Measurements from ENCODE around the gene FAM210B. TPM values are rescaled to one million over a fixed set of nuclear protein-coding genes. Genes with fewer than 3 reads are reported as not detected.
A peak's percentile ranks its signal among the peaks of the same experiment; 100 is the strongest.

FAM210B gene
- total RNA-seq, 1 experiment from 2014 or later: 37.9 TPM

GRCh38 chr20:56358070-56358469 is 704 bp upstream of the FAM210B start:
- Histone ChIP-seq H3K27me3 (ENCODE audit: low read length) (no peaks in the 10 kb centered on the region), H3F3A (ENCODE audit: low read length, unreplicated experiment) (peaks cover 4% of the 10 kb centered on the region), H3K9me2 (replicated peaks; ENCODE audit: low read length) (no peaks in the 10 kb centered on the region), H3K27ac (ENCODE audit: low read length) (peak overlapping the region; percentile 25), H3K4me2 (ENCODE audit: low read length) (peak overlapping the region; percentile 91), H3K4me3 (ENCODE audit: low read length) (peak overlapping the region; percentile 69), H4K20me1 (ENCODE audit: low read length) (no peaks in the 10 kb centered on the region), H3K4me1 (ENCODE audit: insufficient read depth, low read length) (peaks cover 20% of the 10 kb centered on the region), H2AFZ (ENCODE audit: low read length) (peak overlapping the region; percentile 73), H3K79me2 (ENCODE audit: low read length) (peaks cover 16% of the 10 kb centered on the region), H3K9me3 (ENCODE audit: low read length) (no peaks in the 10 kb centered on the region), H3K9ac (ENCODE audit: low read length) (0 out of 2 replicates have a peak overlapping the region, but pooled peaks have one; percentile 9), H3K36me3 (ENCODE audit: low read depth, low read length) (no peaks in the 10 kb centered on the region)
- intact Hi-C loops (cut with micrococcal nuclease): loop anchor here (1.0 to 5.0 kb wide), 3 partner anchors 34 to 111 kb away; partner anchors contain the start of genes AURKA, CSTF1 and RTF2
- TSS peak; percentile 51 for BruUV-seq (replicated peaks)
- ChIA-PET POLR2A (ENCODE audit: unreplicated experiment) (interaction anchor here (0.5 to 1.1 kb wide), 3 partner anchors 16 to 34 kb away, joined by 3 to 6 read pairs (median 4); partner anchors contain the start of genes AURKA and CSTF1), CTCF (interaction anchor here (0.6 to 0.8 kb wide), 2 partner anchors 170 to 727 kb away, joined by 3 to 4 read pairs; no protein-coding TSS in a partner anchor)
- peak; percentile 46 for ATAC-seq
- TF ChIP-seq EZH2 (IDR thresholded peaks at IDR 0.05; ENCODE audit: low read length, unreplicated experiment): no peak
- no peak for TF ChIP-seq EZH2phosphoT487 (IDR thresholded peaks at IDR 0.05; ENCODE audit: borderline replicate concordance, low read length)
- TF ChIP-seq CTCF (conservative IDR thresholded peaks at IDR 0.05; ENCODE audit: low read depth, low read length): no peak
- DNase-seq: peak; percentile 89

- intact Hi-C loops (cut with micrococcal nuclease): loop anchor here (2.0 to 5.0 kb wide), 2 partner anchors 107 to 109 kb away; partner anchors contain the start of gene RTF2
- peak; percentile 78 for DNase-seq
- ChIA-PET POLR2A (ENCODE audit: unreplicated experiment) (interaction anchor here (0.6 to 1.1 kb wide), 3 partner anchors 33 to 49 kb away, joined by 3 to 6 read pairs (median 5); partner anchors contain the start of genes AURKA and CSTF1), CTCF (interaction anchor here (0.5 to 0.7 kb wide), 4 partner anchors 15 to 1691 kb away, joined by 3 to 5 read pairs (median 3); no protein-coding TSS in a partner anchor)
- Histone ChIP-seq H4K20me1 (ENCODE audit: low read length) (no peaks in the 10 kb centered on the region), H3K4me2 (ENCODE audit: low read length) (peak overlapping the region; percentile 100), H3K9me3 (ENCODE audit: low read length) (no peaks in the 10 kb centered on the region), H3K9me2 (replicated peaks; ENCODE audit: low read length) (no peaks in the 10 kb centered on the region), H3K36me3 (ENCODE audit: low read depth, low read length) (no peaks in the 10 kb centered on the region), H3F3A (ENCODE audit: low read length, unreplicated experiment) (peaks cover 4% of the 10 kb centered on the region), H3K9ac (ENCODE audit: low read length) (peak overlapping the region; percentile 74), H3K27ac (ENCODE audit: low read length) (0 out of 2 replicates have a peak overlapping the region, but pooled peaks have one; percentile 3), H2AFZ (ENCODE audit: low read length) (peak overlapping the region; percentile 99), H3K27me3 (ENCODE audit: low read length) (no peaks in the 10 kb centered on the region), H3K4me1 (ENCODE audit: insufficient read depth, low read length) (peaks cover 20% of the 10 kb centered on the region), H3K4me3 (ENCODE audit: low read length) (peak overlapping the region; percentile 95), H3K79me2 (ENCODE audit: low read length) (peaks cover 16% of the 10 kb centered on the region)
- ATAC-seq: peak; percentile 52
- BruUV-seq (replicated peaks): no TSS peak
- TF ChIP-seq EZH2phosphoT487 (IDR thresholded peaks at IDR 0.05; ENCODE audit: borderline replicate concordance, low read length): no peak
- TF ChIP-seq EZH2 (IDR thresholded peaks at IDR 0.05; ENCODE audit: low read length, unreplicated experiment): no peak
- no peak for TF ChIP-seq CTCF (conservative IDR thresholded peaks at IDR 0.05; ENCODE audit: low read depth, low read length)
Observed at GRCh38 chr20:56359212-56360132, 698 bp downstream of the FAM210B start.
